T-helper 22 cell (primary cell): ENCODE results near the gene BLID.

Source experiments
- DNase-seq: peaks from one replicate; pipeline ENCODE4 v3.0.0-alpha.2; 2020; ENCODE audit warnings: low read depth

Gene BLID

GRCh38 chr11:122105044-122105758 lies 10.8 kb downstream of the BLID start:
- no peak for DNase-seq

GRCh38 chr11:122104341-122104740 lies 11.7 kb downstream of the BLID start:
- no peak for DNase-seq

- no peak for DNase-seq
Measured at GRCh38 chr11:122103726-122104125, 12.3 kb downstream of the BLID start.

DNA sequence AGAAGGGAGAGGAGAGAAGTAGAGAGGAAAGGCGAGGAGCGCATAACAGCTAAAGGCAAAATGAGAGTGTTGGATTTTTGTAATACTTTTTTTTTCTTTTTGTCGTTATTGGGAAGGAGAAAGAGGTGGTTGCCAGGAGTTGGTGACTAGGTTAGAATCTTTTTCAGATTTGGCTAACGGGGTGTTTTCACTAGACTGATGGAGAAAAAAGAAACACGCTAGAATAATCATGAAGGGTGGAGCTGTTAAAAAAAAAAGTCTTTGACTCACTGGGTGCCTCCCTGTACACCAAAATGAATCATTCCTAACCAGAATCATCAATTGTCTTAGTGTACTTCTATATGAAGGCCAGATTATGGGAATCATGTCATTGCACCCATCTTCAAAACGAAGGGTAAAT lies 12.7 kb downstream of the BLID start:
- DNase-seq: no peak

DNA sequence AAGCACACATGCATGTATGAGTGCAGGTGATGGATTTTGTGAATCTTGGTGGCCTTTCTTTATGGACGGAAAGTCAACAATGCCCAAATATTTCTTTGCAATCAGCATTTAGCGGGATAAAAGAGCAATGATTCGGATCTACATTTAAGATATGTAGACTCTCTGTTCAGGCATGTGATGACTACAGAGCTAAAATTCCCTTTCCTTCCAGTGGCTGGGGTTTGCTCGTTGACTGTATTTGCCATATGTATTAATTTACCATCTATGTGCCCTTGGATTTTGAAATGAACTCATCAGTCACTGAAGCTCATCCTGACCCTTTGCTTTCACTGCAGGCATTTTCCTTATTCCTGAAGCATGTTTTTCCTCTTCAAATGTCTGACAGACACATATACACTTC lies 13.6 kb downstream of the BLID start:
- no peak for DNase-seq

GRCh38 chr11:122101625-122102291 lies 14.3 kb downstream of the BLID start:
- no peak for DNase-seq

- DNase-seq: no peak
Measured at GRCh38 chr11:122100756-122101080, 15.3 kb downstream of the BLID start.

GRCh38 chr11:122100037-122100755 lies 15.8 kb downstream of the BLID start:
- no peak for DNase-seq

DNA sequence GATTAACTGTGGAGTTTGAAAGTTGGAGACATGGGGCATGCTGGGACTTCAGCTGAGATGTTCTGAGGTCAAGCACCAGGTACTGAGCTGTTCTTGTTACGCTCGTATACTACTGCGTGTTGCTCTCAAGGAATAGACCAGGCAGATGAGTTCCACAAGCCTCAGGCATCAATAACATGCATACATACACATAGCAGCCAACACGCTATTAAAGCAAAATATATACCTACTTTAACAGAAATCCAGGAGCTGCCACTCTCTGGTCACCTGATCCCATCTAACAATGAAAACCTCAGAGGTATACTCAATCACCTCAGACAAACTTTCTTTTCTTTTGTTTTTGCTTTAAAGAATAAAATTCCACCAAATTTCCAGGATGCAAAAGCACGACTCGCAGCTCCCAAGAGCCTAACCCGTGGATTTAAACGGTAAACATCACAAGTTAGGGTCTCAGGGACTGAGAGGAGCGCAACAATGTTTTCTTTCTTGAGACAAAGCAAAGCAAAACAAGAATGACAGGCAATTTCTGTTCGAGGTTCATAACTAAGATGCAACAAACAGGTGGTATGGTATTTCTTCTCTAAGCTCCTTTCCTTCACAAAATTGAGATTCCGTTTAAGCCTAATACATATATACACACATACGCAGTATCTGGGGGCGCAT lies 16.5 kb downstream of the BLID start:
- DNase-seq: no peak

GRCh38 chr11:122098261-122098980 lies 17.6 kb downstream of the BLID start:
- DNase-seq: no peak

DNA sequence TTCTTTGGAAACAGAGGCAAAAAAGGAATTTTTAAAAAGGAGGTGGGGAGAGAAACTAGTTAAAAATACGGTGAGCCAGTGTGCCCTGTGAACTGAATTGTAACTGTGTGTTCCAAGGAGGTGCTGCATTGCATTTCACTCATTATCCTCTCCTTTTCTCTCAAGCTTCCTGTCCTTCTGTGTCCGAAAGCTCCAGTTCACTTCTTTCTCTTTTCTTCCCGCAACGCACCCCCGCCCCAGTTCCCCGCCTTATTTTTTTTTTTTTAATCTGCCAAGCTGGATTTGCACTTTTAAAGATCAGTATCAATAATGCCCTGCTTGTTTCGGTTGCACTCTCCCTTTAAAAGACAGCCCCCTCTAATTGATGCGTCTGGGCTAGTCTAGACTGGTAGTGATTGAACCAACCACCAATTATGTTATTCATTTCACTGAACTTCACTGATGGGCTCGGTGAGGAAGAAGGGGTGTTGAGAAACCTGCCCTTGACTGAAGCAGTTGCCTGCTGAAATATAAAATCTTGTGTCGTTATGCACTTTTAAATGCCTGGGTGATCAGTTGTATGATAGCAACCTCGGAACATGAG lies 18.5 kb downstream of the BLID start:
- no peak for DNase-seq

GRCh38 chr11:122096272-122097112 lies 19.5 kb downstream of the BLID start:
- DNase-seq: no peak

DNA sequence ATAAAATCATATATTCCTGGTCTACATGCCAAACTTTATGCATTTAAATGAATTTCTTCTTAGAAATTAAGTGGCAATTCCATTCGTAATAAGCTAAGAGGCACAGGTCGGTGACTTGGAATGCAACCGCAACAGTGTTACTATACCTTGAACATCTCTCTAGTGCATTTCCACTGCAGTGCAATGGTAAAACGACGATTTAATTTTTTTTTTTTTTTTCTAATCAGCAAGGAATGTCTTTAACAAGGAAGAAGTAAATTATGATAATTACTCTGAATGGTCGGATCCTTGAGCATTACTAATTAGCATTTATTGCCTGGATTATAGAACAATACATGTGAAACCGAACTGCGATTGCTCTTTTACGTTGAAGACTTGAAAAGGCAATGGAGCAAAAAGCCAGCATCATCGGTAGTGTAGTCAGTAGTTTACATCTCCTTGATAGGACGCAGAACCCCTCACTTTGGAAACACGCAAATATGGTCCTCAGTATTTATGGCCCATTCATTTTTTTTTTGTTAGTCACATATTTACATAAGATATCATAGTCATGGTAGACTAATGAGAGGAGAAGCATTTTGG lies 20.2 kb downstream of the BLID start:
- no peak for DNase-seq

- DNase-seq: no peak
Measured at GRCh38 chr11:122094836-122095235, 21.2 kb downstream of the BLID start.

GRCh38 chr11:122093731-122094275 lies 22.2 kb downstream of the BLID start:
- no peak for DNase-seq

- no peak for DNase-seq
Measured at GRCh38 chr11:122091835-122092234, 24.2 kb downstream of the BLID start.

GRCh38 chr11:122089111-122089510 lies 26.9 kb downstream of the BLID start:
- no peak for DNase-seq

- DNase-seq: no peak
Measured at GRCh38 chr11:122085712-122086111, 30.3 kb downstream of the BLID start.

GRCh38 chr11:122085264-122085663 lies 30.8 kb downstream of the BLID start:
- DNase-seq: no peak

DNA sequence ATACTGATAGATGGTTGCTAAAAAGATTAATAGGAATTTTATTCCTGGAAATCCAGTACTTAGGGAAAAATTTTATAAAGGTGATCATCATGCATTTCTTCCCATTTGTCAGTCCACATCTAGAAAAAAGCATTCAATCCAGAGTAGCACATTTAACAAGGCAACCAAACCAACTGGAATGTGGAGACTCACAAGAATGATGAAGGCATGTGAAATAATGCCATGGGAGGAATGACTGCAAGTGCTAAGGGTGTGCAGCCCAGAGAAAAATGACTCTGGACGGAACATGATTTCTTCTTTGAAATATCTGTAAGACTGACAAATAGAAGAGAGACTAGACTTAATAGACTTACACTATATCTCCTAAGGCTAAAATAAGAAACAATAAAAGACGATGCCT lies 33.8 kb downstream of the BLID start:
- no peak for DNase-seq
